ENCODE results near the gene APBB2.
A peak's percentile ranks its signal among the peaks of the same experiment; 100 is the strongest.

APBB2 gene

DNA sequence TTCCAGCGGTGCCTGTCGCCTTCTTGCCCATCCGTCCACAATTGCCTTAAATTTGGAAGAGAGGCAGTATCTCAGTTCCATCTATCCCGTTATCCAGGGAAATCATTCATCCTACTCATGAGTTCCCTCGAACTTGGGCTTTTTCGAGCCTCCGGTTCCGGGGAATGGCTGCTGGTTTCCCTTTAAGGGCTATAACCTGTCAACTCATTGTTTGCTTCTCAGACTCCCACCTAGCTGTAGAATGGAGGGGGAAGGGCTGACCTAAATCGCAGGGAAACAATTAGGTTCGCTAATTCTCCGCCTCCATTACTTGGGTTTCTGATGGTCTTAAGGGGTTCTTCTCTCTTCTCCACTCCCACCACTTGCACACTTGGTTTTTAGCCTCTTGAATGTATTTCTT is 43.6 kb upstream of the APBB2 start:
- Histone ChIP-seq H2AFZ (ENCODE audit: low read depth) (no peak overlapping the region), H3K79me2 (ENCODE audit: insufficient read depth, low read depth) (peaks cover 28% of the 10 kb centered on the region), H3K27ac (peak overlapping the region; percentile 94), H3K36me3 (ENCODE audit: insufficient read depth) (peaks cover 14% of the 10 kb centered on the region; the same call in 1 of the 2 replicates), H3K4me3 (IDR thresholded peaks at IDR 0.05; ENCODE audit: insufficient read depth, low read depth, low read length) (peak overlapping the region; percentile 79), H3K9ac (peak overlapping the region; percentile 96), H3K4me1 (ENCODE audit: low read depth, poor library complexity, severe bottlenecking) (peaks cover 30% of the 10 kb centered on the region), H3K27me3 (ENCODE audit: insufficient read depth, low read depth) (no peaks in the 10 kb centered on the region), H4K20me1 (ENCODE audit: insufficient read depth) (no peaks in the 10 kb centered on the region), H3K4me2 (peak overlapping the region; percentile 94)
- TF ChIP-seq, protein P1, sequence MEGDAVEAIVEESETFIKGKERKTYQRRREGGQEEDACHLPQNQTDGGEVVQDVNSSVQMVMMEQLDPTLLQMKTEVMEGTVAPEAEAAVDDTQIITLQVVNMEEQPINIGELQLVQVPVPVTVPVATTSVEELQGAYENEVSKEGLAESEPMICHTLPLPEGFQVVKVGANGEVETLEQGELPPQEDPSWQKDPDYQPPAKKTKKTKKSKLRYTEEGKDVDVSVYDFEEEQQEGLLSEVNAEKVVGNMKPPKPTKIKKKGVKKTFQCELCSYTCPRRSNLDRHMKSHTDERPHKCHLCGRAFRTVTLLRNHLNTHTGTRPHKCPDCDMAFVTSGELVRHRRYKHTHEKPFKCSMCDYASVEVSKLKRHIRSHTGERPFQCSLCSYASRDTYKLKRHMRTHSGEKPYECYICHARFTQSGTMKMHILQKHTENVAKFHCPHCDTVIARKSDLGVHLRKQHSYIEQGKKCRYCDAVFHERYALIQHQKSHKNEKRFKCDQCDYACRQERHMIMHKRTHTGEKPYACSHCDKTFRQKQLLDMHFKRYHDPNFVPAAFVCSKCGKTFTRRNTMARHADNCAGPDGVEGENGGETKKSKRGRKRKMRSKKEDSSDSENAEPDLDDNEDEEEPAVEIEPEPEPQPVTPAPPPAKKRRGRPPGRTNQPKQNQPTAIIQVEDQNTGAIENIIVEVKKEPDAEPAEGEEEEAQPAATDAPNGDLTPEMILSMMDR (conservative IDR thresholded peaks at IDR 0.05; ENCODE audit: low read depth, low read length), result no peak

DNA sequence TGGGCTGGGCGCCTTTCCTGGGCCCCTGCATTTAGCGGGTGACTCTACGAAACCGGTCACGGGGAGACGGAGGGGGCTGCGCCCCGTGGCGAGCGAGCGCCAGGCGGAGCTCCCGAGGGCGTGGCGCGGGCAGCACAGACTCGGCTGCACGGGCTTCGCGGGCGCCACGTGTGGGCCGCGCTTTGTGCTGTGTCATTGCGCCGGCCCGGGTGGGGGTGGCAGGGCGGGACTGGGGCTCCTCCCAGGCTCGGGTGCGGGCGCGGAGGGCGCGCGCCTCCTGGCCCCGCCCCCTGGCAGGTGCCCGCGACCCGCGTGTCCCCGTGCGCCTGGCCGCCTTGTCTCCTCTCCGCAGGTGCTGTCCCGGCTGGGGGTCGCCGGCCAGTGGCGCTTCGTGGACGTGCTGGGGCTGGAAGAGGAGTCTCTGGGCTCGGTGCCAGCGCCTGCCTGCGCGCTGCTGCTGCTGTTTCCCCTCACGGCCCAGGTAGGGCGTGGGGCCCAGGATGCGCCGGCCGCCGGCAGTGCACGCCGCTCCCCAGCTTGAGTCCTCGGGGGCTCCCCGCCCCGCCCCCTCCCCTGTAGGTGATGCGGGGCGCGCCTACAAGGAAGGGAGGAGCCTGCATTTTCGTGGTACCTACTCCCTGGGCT is 43.0 kb upstream of the APBB2 start:
- Histone ChIP-seq H3K27me3 (ENCODE audit: insufficient read depth, low read depth) (no peaks in the 10 kb centered on the region), H3K4me2 (peak overlapping the region; percentile 94), H3K4me1 (ENCODE audit: low read depth, poor library complexity, severe bottlenecking) (peaks cover 30% of the 10 kb centered on the region), H3K4me3 (IDR thresholded peaks at IDR 0.05; ENCODE audit: insufficient read depth, low read depth, low read length) (peak overlapping the region; percentile 79), H3K9ac (peak overlapping the region; percentile 96), H3K27ac (peak overlapping the region; percentile 94), H3K36me3 (ENCODE audit: insufficient read depth) (peaks cover 14% of the 10 kb centered on the region; the same call in 1 of the 2 replicates), H4K20me1 (ENCODE audit: insufficient read depth) (no peaks in the 10 kb centered on the region), H3K79me2 (ENCODE audit: insufficient read depth, low read depth) (peaks cover 28% of the 10 kb centered on the region), H2AFZ (ENCODE audit: low read depth) (peak overlapping the region; percentile 73; the same call in 1 of the 2 replicates)
- TF ChIP-seq, protein P1 (conservative IDR thresholded peaks at IDR 0.05; ENCODE audit: low read depth, low read length), result no peak

DNA sequence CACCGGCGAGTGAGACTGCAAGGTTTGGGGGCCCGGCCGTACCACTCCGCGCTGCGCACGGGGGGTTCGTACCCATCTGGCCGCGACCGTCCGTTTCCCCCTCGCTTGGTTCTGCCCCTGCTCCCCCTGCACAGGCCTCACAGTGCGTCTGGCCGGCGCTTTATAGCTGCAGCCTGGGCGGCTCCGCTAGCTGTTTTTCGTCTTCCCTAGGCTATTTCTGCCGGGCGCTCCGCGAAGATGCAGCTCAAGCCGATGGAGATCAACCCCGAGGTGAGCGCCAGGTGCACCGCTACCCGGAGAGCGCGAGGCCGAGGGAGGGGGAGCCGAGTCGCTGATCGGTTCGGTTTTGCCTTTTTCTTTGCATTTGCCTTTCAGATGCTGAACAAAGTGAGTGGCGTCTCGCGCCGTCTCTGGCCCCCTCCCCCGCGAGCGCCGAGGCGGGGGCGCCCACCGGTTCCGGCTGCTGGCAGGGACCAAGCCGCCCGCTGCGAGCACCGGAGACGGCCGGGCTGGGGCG is 42.5 kb upstream of the APBB2 start, which contains the start of gene UCHL1:
TSS of gene UCHL1 (plus strand) at position 189 of the 517 bp plus-strand sequence. CDS start at position 238, 49 bp downstream.
- TF ChIP-seq, protein P1 (conservative IDR thresholded peaks at IDR 0.05; ENCODE audit: low read depth, low read length), result no peak
- no peaks in the 10 kb centered on the region for H4K20me1 ChIP-seq (ENCODE audit: insufficient read depth)
- H2AFZ ChIP-seq (ENCODE audit: low read depth), result peak within 1 kb of the TSS; percentile 73
- H3K79me2 ChIP-seq (ENCODE audit: insufficient read depth, low read depth), result peaks cover 28% of the 10 kb centered on the region
- no peaks in the 10 kb centered on the region for H3K27me3 ChIP-seq (ENCODE audit: insufficient read depth, low read depth)
- peak within 1 kb of the TSS; percentile 94 for H3K27ac ChIP-seq
- H3K4me1 ChIP-seq (ENCODE audit: low read depth, poor library complexity, severe bottlenecking), result peaks cover 30% of the 10 kb centered on the region
- H3K9ac ChIP-seq, result peak within 1 kb of the TSS; percentile 96
- peaks cover 14% of the 10 kb centered on the region; the same call in 1 of the 2 replicates for H3K36me3 ChIP-seq (ENCODE audit: insufficient read depth)
- H3K4me3 ChIP-seq (IDR thresholded peaks at IDR 0.05; ENCODE audit: insufficient read depth, low read depth, low read length), result peak within 1 kb of the TSS; percentile 79
- H3K4me2 ChIP-seq, result peak within 1 kb of the TSS; percentile 94

DNA sequence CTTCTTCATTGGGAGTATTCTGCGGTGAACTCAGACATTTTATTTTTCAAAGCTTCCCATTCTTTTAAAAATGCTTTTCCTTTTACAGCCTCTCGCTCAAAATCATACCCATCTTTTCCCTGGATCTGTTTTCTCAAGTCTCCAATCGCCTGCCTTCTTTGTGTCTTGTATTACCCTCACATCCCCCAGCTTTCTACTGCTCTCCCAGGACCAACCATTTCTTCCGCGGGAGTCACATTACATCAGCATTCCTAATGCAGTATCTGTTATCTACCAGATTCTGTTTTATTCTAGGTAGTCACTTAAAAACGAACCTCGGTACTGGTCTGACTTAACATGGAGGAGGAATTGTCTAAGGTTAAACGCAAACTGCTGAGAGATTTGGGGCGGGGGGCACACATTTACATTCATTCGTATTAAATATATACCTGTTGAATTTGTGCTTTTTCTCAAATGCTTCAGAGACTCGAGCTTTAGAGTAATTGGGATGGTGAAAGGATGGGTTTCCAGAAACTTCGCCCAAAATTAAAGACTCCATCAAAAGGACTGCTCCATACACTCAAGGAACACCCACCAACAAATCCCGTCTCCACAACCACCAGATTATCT is 41.9 kb upstream of the APBB2 start:
- peak overlapping the region; percentile 27 for H3K4me3 ChIP-seq (IDR thresholded peaks at IDR 0.05; ENCODE audit: insufficient read depth, low read depth, low read length)
- TF ChIP-seq, protein P1 (conservative IDR thresholded peaks at IDR 0.05; ENCODE audit: low read depth, low read length), result no peak
- H3K27ac ChIP-seq, result peak overlapping the region; percentile 94
- peaks cover 30% of the 10 kb centered on the region for H3K4me1 ChIP-seq (ENCODE audit: low read depth, poor library complexity, severe bottlenecking)
- peak overlapping the region; percentile 73 for H2AFZ ChIP-seq (ENCODE audit: low read depth)
- H3K27me3 ChIP-seq (ENCODE audit: insufficient read depth, low read depth), result no peaks in the 10 kb centered on the region
- H3K79me2 ChIP-seq (ENCODE audit: insufficient read depth, low read depth), result peaks cover 28% of the 10 kb centered on the region
- H3K4me2 ChIP-seq, result peak overlapping the region; percentile 89
- peaks cover 10% of the 10 kb centered on the region; the same call in 1 of the 2 replicates for H3K36me3 ChIP-seq (ENCODE audit: insufficient read depth)
- no peaks in the 10 kb centered on the region for H4K20me1 ChIP-seq (ENCODE audit: insufficient read depth)
- H3K9ac ChIP-seq, result peak overlapping the region; percentile 96; the same call in 1 of the 2 replicates

All from KMS-11 (cell line).